Breast epithelium (tissue), 4 donors: ENCODE results near the gene ABHD10. TPM values are rescaled to one million over a fixed set of nuclear protein-coding genes. Genes with fewer than 3 reads are reported as not detected.

Experiments used
- DNase-seq, 2 donors: peaks; one replicate each; pipeline ENCODE4 v3.0.0-alpha.2; 2019; ENCODE audit warnings: low spot score in 2 of 2
- H3K27ac ChIP-seq, 2 donors: fragments of 200-600 bp; sonication (generic) in 1 of 2; one replicate each; pipeline ENCODE4 v1.5.1; 2016 to 2019; ENCODE audit warnings: mild to moderate bottlenecking in 1 of 2
- H3K27me3 ChIP-seq, 2 donors: fragments of 200-600 bp; sonication (generic) in 1 of 2; one replicate each; pipeline versions ENCODE4 v1.5.1 to v1.6.0; 2017 to 2019; ENCODE audit warnings: control low read depth in 1 of 2, mild to moderate bottlenecking in 1 of 2
- H3K36me3 ChIP-seq: fragments of 200-600 bp; one replicate; pipeline ENCODE4 v1.5.1; 2019
- H3K4me1 ChIP-seq, 2 donors: fragments of 200-600 bp; sonication (generic); one replicate each; pipeline ENCODE4 v1.5.1; 2016 to 2019; ENCODE audit warnings: control low read depth in 1 of 2
- H3K4me3 ChIP-seq, 3 donors: fragments of 200-600 bp; sonication (generic); 1 replicate in 2 of 3; 2 replicates in 1 of 3; pipeline ENCODE4 v1.5.1; 2016 to 2019; ENCODE audit warnings: mild to moderate bottlenecking in 3 of 3, moderate library complexity in 2 of 3
- H3K9me3 ChIP-seq, 2 donors: fragments of 200-600 bp; sonication (generic) in 1 of 2; one replicate each; pipeline ENCODE4 v1.5.1; 2016 to 2019; ENCODE audit warnings: control low read depth in 1 of 2
- POLR2A ChIP-seq: fragments of 450-650 bp; IDR thresholded peaks from one replicate; pipeline ENCODE4 v1.6.1; 2016; ENCODE audit warnings: antibody characterized with exemption, mild to moderate bottlenecking, moderate library complexity
- POLR2AphosphoS5 ChIP-seq, 3 donors: sonication (generic); formaldehyde crosslinking; IDR thresholded peaks; one replicate each; pipeline ENCODE4 v1.6.1; 2017; ENCODE audit warnings: antibody characterized with exemption in 3 of 3
- intact Hi-C: fragments of 100-400 bp; cut with DNase I; formaldehyde crosslinking; loops from one replicate; pipeline ENCODE4 v1.15.1; 2023; ENCODE audit warnings: low total_unique reads
- total RNA-seq, 3 donors: library from RNA; depleted of rRNA; stranded (reverse); fragments of >200 nt; gene quantifications; one replicate each; pipeline ENCODE4 v1.1.0, GENCODE V29; 2016
- TF ChIP-seq, protein P1 (sequence below), 3 donors: fragments of 450-650 bp; IDR thresholded peaks; one replicate each; pipeline ENCODE4 v1.5.1; 2016 to 2017; ENCODE audit warnings: antibody characterized with exemption in 3 of 3, mild to moderate bottlenecking in 3 of 3, moderate library complexity in 3 of 3

Gene ABHD10
- total RNA-seq = 10 to 100 TPM; 17.3 to 28.5 (median 22.6) TPM

DNA sequence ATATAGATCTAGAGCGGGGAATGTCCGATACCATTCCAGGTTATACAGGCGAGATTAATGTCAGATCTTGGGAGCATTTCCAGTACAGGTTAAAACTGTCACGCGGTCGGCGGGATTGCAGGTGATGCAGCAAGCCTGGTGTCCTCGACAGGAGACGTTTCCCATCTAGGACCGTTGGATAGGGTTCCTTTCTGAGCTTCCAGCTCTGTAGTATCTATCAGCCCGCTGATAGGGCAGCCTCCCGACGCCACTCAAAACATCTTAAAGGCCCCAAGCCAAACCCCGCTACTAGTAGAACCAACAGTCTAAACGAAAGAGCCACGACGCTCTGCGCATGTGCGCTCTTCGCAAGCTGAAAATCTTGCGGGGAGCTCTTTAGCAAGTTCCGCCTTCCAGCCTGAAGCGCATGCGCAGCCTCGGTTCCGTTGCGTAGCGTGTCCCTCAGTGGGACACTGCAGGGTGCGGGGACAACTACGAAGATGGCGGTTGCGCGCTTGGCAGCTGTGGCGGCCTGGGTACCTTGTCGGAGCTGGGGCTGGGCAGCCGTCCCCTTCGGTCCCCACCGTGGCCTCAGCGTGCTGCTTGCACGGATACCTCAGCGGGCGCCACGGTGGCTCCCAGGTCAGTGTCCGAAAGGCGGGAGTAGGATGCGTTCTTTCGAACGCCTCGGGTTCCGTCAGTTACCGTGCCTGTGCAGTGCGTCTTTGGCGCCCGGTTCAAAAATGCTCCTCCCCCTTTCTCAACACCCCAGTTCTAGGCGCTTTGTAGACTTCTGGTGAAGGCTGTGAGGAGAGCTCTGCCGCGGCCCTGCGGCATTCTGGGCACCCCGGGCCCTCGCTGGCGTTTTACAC, at the start of gene ABHD10:
ABHD10 (plus strand) TSS at position 444 of the 851 bp plus-strand sequence; CDS start at position 480, 36 bp downstream.
- DNase-seq = peak; percentile 86 to 92
- peak within 1 kb of the TSS; percentile 70 to 95 (median 77) for H3K4me3 ChIP-seq
- no peaks in the 10 kb centered on the region for H3K36me3 ChIP-seq
- peak within 1 kb of the TSS; percentile 83 to 91 for H3K27ac ChIP-seq
- H3K27me3 ChIP-seq = no peaks in the 10 kb centered on the region
- peaks cover 0 to 13% of the 10 kb centered on the region in 2 donors for H3K4me1 ChIP-seq
- no peaks in the 10 kb centered on the region for H3K9me3 ChIP-seq
- TF ChIP-seq POLR2AphosphoS5 (IDR thresholded peaks at IDR 0.05) = peak; percentile 82 to 94 (median 84)
- peak; percentile 70 for TF ChIP-seq POLR2A
- TF ChIP-seq, protein P1, sequence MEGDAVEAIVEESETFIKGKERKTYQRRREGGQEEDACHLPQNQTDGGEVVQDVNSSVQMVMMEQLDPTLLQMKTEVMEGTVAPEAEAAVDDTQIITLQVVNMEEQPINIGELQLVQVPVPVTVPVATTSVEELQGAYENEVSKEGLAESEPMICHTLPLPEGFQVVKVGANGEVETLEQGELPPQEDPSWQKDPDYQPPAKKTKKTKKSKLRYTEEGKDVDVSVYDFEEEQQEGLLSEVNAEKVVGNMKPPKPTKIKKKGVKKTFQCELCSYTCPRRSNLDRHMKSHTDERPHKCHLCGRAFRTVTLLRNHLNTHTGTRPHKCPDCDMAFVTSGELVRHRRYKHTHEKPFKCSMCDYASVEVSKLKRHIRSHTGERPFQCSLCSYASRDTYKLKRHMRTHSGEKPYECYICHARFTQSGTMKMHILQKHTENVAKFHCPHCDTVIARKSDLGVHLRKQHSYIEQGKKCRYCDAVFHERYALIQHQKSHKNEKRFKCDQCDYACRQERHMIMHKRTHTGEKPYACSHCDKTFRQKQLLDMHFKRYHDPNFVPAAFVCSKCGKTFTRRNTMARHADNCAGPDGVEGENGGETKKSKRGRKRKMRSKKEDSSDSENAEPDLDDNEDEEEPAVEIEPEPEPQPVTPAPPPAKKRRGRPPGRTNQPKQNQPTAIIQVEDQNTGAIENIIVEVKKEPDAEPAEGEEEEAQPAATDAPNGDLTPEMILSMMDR (IDR thresholded peaks at IDR 0.05) = no peak
- intact Hi-C loops = loop anchor here (5.0 kb wide), 1 partner anchor 262 kb away; no protein-coding TSS in a partner anchor

DNA sequence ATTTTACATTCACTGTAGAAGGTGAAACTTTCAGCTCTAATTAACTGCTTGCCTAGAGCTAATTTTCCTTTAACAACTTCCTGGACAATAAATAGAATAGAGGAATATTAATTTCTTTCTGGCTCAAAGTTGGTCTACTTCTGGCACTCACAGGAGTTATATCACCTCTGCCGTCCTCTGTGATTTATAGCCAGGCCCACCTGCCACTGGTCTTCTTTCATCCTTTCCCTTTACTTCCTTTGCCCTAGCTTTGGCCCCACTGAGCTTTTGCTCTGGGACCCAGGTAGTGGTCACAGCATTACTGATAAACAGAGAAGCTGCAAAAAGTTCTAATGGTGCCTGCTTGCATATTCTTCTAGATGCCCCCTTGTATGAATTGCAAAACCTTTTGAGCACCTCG, 49.3 kb upstream of the ABHD10 start:
- H3K27me3 ChIP-seq = no peaks in the 10 kb centered on the region
- H3K36me3 ChIP-seq = no peaks in the 10 kb centered on the region
- intact Hi-C loops = no loop called here
- no peak for TF ChIP-seq POLR2A
- TF ChIP-seq, protein P1 (IDR thresholded peaks at IDR 0.05) = no peak
- TF ChIP-seq POLR2AphosphoS5 (IDR thresholded peaks at IDR 0.05) = no peak
- H3K4me3 ChIP-seq = no peak overlapping the region
- no peaks in the 10 kb centered on the region for H3K4me1 ChIP-seq
- H3K27ac ChIP-seq = no peak overlapping the region
- no peak for DNase-seq
- no peaks in the 10 kb centered on the region for H3K9me3 ChIP-seq

DNA sequence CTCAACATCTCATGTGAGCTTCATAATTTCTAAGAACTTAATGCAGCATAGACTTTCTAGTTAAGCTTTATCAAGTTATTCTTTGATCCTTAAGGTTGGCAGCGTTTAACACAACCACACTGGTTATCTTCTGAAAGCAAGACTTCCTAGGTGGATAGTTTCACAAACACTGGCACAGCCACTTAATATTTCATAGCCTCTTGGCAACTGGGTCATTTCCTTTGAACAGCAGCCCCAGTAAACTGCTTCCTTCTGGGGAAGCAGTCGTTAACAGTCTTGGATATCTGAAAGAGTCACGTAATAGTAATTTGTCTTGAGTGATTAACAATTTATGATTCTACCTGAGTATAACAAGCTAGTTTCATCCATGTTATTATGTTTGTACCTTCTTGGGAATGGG, 45.9 kb upstream of the ABHD10 start:
- no peak overlapping the region for H3K27ac ChIP-seq
- H3K27me3 ChIP-seq = no peaks in the 10 kb centered on the region
- no peaks in the 10 kb centered on the region for H3K36me3 ChIP-seq
- H3K4me3 ChIP-seq = no peak overlapping the region
- TF ChIP-seq, protein P1 (IDR thresholded peaks at IDR 0.05) = no peak
- TF ChIP-seq POLR2AphosphoS5 (IDR thresholded peaks at IDR 0.05) (no peak), POLR2A (no peak)
- H3K4me1 ChIP-seq = no peaks in the 10 kb centered on the region
- intact Hi-C loops = no loop called here
- H3K9me3 ChIP-seq = no peaks in the 10 kb centered on the region
- DNase-seq = no peak

DNA sequence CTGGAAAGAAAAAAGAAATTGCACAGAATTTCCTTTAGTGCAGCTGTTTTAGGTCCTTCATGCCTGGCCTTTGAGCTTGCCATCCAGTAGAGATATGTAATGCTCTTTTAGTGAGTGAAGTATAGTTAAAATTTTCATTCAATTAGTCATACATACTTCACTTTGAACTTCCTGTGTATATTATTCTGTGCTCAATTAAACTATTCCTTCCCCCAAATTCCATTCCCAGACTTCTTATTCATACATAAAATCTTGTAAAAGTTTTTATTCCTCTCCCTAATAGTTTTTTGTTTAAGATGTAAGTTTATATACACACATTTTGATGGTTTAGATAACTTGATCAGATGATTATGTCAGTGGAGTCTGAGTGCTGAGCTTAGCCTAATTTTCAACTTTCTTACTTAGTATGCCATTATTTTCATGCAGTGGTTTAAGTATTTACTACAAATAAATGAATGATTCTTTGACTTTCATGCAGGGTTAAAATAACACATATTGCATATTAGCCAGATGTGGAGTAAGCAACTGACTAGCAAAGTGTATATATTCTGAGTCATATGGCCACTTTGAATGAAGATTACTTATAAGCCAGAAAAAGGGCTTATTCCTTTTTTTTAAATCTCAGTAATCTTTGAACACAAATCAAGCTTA, 42.5 kb upstream of the ABHD10 start:
- intact Hi-C loops = no loop called here
- TF ChIP-seq POLR2A (no peak), POLR2AphosphoS5 (IDR thresholded peaks at IDR 0.05) (no peak)
- TF ChIP-seq, protein P1 (IDR thresholded peaks at IDR 0.05) = no peak
- Histone ChIP-seq H3K4me1 (no peaks in the 10 kb centered on the region), H3K36me3 (no peaks in the 10 kb centered on the region), H3K9me3 (no peaks in the 10 kb centered on the region), H3K4me3 (no peak overlapping the region), H3K27ac (no peak overlapping the region), H3K27me3 (no peaks in the 10 kb centered on the region)
- DNase-seq = no peak

DNA sequence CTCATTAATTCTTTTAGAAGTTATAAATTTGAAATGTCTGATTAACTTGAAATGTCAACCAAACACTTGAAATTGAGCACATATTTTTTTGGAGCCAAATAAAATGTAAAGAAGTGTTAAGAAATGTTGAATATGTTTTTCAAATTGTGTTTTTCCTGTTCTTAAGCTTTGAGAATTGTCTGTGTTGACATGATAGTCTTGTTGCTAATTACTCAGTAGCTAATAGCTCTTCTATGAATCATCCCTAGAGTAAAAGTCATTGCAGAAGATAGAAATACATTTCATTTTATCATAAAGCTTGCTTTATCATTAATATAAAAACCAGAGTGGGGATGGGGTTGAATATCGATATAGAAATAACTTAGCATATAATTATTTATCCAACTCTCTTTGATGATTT, 41.9 kb upstream of the ABHD10 start:
- TF ChIP-seq, protein P1 (IDR thresholded peaks at IDR 0.05) = no peak
- no peak for TF ChIP-seq POLR2AphosphoS5 (IDR thresholded peaks at IDR 0.05)
- no peak for DNase-seq
- Histone ChIP-seq H3K36me3 (no peaks in the 10 kb centered on the region), H3K27ac (no peak overlapping the region), H3K27me3 (no peaks in the 10 kb centered on the region), H3K4me1 (no peaks in the 10 kb centered on the region), H3K9me3 (no peaks in the 10 kb centered on the region), H3K4me3 (no peak overlapping the region)
- intact Hi-C loops = no loop called here
